IMR-90 (cell line): ENCODE results near the gene FRK.

Experiments used
- CTCF ChIP-seq: conservative IDR thresholded peaks from 2 replicates; pipeline ENCODE4 v1.5.1; 2012; ENCODE audit warnings: mild to moderate bottlenecking, low read depth, low read length, improper control_type of control experiment
- POLR2A ChIP-seq: IDR thresholded peaks from 2 replicates; pipeline ENCODE4 v1.6.1; 2012; ENCODE audit warnings: mild to moderate bottlenecking, low read depth, low read length
- RAD21 ChIP-seq: IDR thresholded peaks from 2 replicates; pipeline ENCODE4 v1.6.1; 2012; ENCODE audit warnings: low read length, improper control_type of control experiment
- RCOR1 ChIP-seq: IDR thresholded peaks from 2 replicates; pipeline ENCODE4 v1.6.1; 2012; ENCODE audit warnings: mild to moderate bottlenecking, low read length, improper control_type of control experiment; ENCODE audit not compliant: insufficient replicate concordance
- RFX5 ChIP-seq: IDR thresholded peaks from 2 replicates; pipeline ENCODE4 v1.8.0; 2012; ENCODE audit warnings: low read depth, mild to moderate bottlenecking, low read length, moderate library complexity
- TF ChIP-seq, protein P1 (sequence below): fragments of 150-350 bp; IDR thresholded peaks from 2 replicates; pipeline ENCODE4 v1.6.1; 2016; ENCODE audit warnings: low read depth, mild to moderate bottlenecking, low read length, moderate library complexity, borderline replicate concordance

GRCh38 chr6:115887891-115888290 lies 172.8 kb downstream of the FRK start:
- TF ChIP-seq CTCF (no peak), RFX5 (no peak), POLR2A (no peak), RAD21 (no peak), RCOR1 (no peak)
- TF ChIP-seq, protein P1, sequence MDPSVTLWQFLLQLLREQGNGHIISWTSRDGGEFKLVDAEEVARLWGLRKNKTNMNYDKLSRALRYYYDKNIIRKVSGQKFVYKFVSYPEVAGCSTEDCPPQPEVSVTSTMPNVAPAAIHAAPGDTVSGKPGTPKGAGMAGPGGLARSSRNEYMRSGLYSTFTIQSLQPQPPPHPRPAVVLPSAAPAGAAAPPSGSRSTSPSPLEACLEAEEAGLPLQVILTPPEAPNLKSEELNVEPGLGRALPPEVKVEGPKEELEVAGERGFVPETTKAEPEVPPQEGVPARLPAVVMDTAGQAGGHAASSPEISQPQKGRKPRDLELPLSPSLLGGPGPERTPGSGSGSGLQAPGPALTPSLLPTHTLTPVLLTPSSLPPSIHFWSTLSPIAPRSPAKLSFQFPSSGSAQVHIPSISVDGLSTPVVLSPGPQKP = no peak
